ENCODE data around the gene PAX8.

DNA sequence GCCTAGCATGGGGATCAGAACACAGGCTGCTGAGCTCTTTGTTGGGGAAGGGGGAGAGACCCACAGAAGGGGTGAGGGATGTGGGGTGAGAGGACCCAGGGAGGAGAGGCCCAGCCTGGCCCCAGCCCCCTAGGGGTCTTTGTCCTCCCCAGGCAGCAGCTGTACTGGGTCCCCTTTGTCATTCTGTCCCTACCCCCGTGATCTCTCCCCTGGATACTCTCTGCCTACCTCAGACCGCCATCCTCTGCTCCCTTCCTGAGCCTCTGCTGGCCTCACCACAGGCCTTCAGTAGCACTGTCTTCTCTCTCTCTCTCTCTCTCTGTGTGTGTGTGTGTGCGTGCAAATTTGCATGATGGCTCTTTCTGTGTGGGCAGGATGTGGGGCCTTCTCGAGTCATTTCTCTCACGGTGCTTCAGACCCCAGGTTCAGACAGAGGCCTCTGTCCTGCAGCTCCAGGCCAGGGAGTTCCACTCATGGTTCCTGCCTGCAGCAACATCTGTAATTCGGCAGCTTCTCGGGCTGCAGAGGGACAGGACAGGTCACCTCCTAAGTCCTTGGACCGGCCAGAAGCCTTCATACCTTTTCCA lies 103.6 kb downstream of the PAX8 start:
- TF ChIP-seq, protein P1, sequence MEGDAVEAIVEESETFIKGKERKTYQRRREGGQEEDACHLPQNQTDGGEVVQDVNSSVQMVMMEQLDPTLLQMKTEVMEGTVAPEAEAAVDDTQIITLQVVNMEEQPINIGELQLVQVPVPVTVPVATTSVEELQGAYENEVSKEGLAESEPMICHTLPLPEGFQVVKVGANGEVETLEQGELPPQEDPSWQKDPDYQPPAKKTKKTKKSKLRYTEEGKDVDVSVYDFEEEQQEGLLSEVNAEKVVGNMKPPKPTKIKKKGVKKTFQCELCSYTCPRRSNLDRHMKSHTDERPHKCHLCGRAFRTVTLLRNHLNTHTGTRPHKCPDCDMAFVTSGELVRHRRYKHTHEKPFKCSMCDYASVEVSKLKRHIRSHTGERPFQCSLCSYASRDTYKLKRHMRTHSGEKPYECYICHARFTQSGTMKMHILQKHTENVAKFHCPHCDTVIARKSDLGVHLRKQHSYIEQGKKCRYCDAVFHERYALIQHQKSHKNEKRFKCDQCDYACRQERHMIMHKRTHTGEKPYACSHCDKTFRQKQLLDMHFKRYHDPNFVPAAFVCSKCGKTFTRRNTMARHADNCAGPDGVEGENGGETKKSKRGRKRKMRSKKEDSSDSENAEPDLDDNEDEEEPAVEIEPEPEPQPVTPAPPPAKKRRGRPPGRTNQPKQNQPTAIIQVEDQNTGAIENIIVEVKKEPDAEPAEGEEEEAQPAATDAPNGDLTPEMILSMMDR (IDR thresholded peaks at IDR 0.05) = no peak
- TF ChIP-seq EZH2 (IDR thresholded peaks at IDR 0.05; ENCODE audit: borderline replicate concordance, insufficient read depth, low read depth, low read length, poor library complexity, severe bottlenecking) = no peak
